Measurements from ENCODE around the gene SPA17.

SPA17 gene

GRCh38 chr11:124656774-124657630 is 16.7 kb upstream of the SPA17 start:
- no peak overlapping the region for H3K27ac ChIP-seq
- no peaks in the 10 kb centered on the region for H3K4me1 ChIP-seq
- no peaks in the 10 kb centered on the region for H3K27me3 ChIP-seq
- no peak for TF ChIP-seq CTCF (IDR thresholded peaks at IDR 0.05)
- intact Hi-C loops (cut with DNase I; ENCODE audit: low total_unique reads) = no loop called here
- H3K4me3 ChIP-seq = no peak overlapping the region
- H3K36me3 ChIP-seq = peaks cover 5 to 29% (median 12%) of the 10 kb centered on the region in 3 donors
- H3K9me3 ChIP-seq = no peaks in the 10 kb centered on the region
- no peak for DNase-seq

GRCh38 chr11:124657904-124658303 is 15.8 kb upstream of the SPA17 start:
- H3K9me3 ChIP-seq = no peaks in the 10 kb centered on the region
- H3K4me1 ChIP-seq = no peaks in the 10 kb centered on the region
- H3K4me3 ChIP-seq = no peak overlapping the region
- H3K27ac ChIP-seq = no peak overlapping the region
- no peaks in the 10 kb centered on the region for H3K27me3 ChIP-seq
- TF ChIP-seq CTCF (IDR thresholded peaks at IDR 0.05) = no peak
- H3K36me3 ChIP-seq = peaks cover 5 to 22% (median 9%) of the 10 kb centered on the region in 3 donors
- intact Hi-C loops (cut with DNase I; ENCODE audit: low total_unique reads) = no loop called here
- no peak for DNase-seq

GRCh38 chr11:124658501-124658900 is 15.2 kb upstream of the SPA17 start:
- Histone ChIP-seq H3K27me3 (no peaks in the 10 kb centered on the region), H3K36me3 (peaks cover 5 to 19% (median 9%) of the 10 kb centered on the region in 3 donors), H3K27ac (no peak overlapping the region), H3K9me3 (no peaks in the 10 kb centered on the region), H3K4me1 (no peaks in the 10 kb centered on the region), H3K4me3 (no peak overlapping the region)
- intact Hi-C loops (cut with DNase I; ENCODE audit: low total_unique reads) = no loop called here
- no peak for TF ChIP-seq CTCF (IDR thresholded peaks at IDR 0.05)
- DNase-seq = no peak

- peaks cover 5 to 18% (median 9%) of the 10 kb centered on the region in 3 donors for H3K36me3 ChIP-seq
- intact Hi-C loops (cut with DNase I; ENCODE audit: low total_unique reads) = no loop called here
- no peaks in the 10 kb centered on the region for H3K9me3 ChIP-seq
- no peaks in the 10 kb centered on the region for H3K27me3 ChIP-seq
- H3K4me3 ChIP-seq = no peak overlapping the region
- H3K27ac ChIP-seq = no peak overlapping the region
- no peak for DNase-seq
- TF ChIP-seq CTCF (IDR thresholded peaks at IDR 0.05) = no peak
- no peaks in the 10 kb centered on the region for H3K4me1 ChIP-seq
Observed at GRCh38 chr11:124658986-124659385, 14.7 kb upstream of the SPA17 start.

- Histone ChIP-seq H3K27ac (no peak overlapping the region), H3K36me3 (peaks cover 10 to 30% (median 18%) of the 10 kb centered on the region in 3 donors), H3K27me3 (no peaks in the 10 kb centered on the region), H3K9me3 (no peaks in the 10 kb centered on the region), H3K4me1 (no peaks in the 10 kb centered on the region), H3K4me3 (no peak overlapping the region)
- intact Hi-C loops (cut with DNase I; ENCODE audit: low total_unique reads) = loop anchor here (10.0 kb wide), 1 partner anchor 173 kb away; no protein-coding TSS in a partner anchor
- no peak for TF ChIP-seq CTCF (IDR thresholded peaks at IDR 0.05)
- DNase-seq = no peak
Observed at GRCh38 chr11:124661553-124661952, 12.2 kb upstream of the SPA17 start.
